SJSA1 (cell line): ENCODE results near the gene PRKAR2A. TPM values are rescaled to one million over a fixed set of nuclear protein-coding genes. Genes with fewer than 3 reads are reported as not detected.
"Not testable (repeated sequence)": the region's sequence is repeated elsewhere in the genome, so short reads cannot be mapped to it uniquely, and the experiment has no call there.

Experiments
- DNase-seq, 2 experiments: peaks; one replicate each; pipeline ENCODE4 v3.0.0-alpha.2; 2015 to 2020; ENCODE audit warnings: low spot score in 2 of 2, low read depth in 1 of 2
- H3K27ac ChIP-seq: fragments of 250-450 bp; sonication (Bioruptor Pico); 2 replicates; pipeline ENCODE4 v1.5.1; 2020; ENCODE audit warnings: mild to moderate bottlenecking, moderate library complexity
- H3K27me3 ChIP-seq: fragments of 250-450 bp; sonication (Bioruptor Pico); replicated peaks from 2 replicates; pipeline ENCODE4 v1.5.1; 2020; ENCODE audit warnings: mild to moderate bottlenecking, moderate library complexity
- H3K36me3 ChIP-seq: fragments of 250-450 bp; sonication (Bioruptor Pico); 2 replicates; pipeline ENCODE4 v1.5.1; 2020; ENCODE audit warnings: mild to moderate bottlenecking
- H3K4me1 ChIP-seq: fragments of 250-450 bp; sonication (Bioruptor Pico); replicated peaks from 2 replicates; pipeline ENCODE4 v1.6.1; 2021; ENCODE audit warnings: mild to moderate bottlenecking
- H3K4me3 ChIP-seq: fragments of 250-450 bp; sonication (Bioruptor Pico); 2 replicates; pipeline ENCODE4 v1.5.1; 2020; ENCODE audit warnings: mild to moderate bottlenecking
- H3K9me3 ChIP-seq: fragments of 250-450 bp; sonication (Bioruptor Pico); replicated peaks from 2 replicates; pipeline ENCODE4 v1.5.1; 2020; ENCODE audit warnings: mild to moderate bottlenecking
- total RNA-seq: library from RNA; depleted of rRNA; stranded (reverse); fragments of >200 nt; shearing (Covaris generic); gene quantifications from 2 replicates; pipeline ENCODE4 v1.2.3, GENCODE V29; 2014

Gene PRKAR2A
- total RNA-seq, 1 experiment from 2014 or later, result 26.9 TPM

DNA sequence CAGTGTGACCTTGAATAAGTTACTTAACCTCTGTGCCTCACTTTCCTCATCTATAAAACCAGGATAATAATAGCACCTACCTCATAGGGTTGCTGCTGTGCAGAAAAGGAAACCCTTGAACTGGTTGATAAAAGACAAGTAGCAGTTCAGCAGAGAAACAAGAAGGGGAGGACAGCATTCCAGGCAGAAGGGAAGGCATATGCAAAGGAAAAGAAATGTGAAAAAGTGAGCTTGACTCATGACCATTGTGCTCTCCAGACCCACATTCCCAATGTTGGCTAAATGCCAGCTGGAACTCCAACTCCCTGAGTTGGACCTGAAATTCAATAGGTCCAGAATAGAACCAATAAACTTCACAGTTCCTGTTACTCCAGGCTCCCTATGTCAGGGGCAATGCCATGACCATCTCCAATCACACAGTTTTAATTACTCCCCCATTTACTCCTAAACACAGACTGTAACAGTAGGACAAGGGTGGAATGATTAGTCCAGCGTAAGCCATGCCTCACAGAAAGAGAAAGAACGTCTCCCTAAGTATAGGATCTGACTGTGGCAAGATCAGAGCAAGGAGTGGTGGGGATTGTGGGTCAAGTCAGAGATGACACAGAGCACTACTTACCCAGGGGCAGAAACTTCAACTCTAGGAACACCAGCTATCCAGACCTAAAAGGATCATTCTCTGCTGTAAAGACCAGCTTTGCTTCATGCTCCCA, 26.9 kb downstream of the PRKAR2A start:
- Histone ChIP-seq H3K4me3 (no peak overlapping the region), H3K27ac (no peak overlapping the region), H3K4me1 (peaks cover 10% of the 10 kb centered on the region), H3K9me3 (no peaks in the 10 kb centered on the region), H3K27me3 (no peaks in the 10 kb centered on the region), H3K36me3 (no peaks in the 10 kb centered on the region)
- DNase-seq, result peak; percentile 28 to 55

DNA sequence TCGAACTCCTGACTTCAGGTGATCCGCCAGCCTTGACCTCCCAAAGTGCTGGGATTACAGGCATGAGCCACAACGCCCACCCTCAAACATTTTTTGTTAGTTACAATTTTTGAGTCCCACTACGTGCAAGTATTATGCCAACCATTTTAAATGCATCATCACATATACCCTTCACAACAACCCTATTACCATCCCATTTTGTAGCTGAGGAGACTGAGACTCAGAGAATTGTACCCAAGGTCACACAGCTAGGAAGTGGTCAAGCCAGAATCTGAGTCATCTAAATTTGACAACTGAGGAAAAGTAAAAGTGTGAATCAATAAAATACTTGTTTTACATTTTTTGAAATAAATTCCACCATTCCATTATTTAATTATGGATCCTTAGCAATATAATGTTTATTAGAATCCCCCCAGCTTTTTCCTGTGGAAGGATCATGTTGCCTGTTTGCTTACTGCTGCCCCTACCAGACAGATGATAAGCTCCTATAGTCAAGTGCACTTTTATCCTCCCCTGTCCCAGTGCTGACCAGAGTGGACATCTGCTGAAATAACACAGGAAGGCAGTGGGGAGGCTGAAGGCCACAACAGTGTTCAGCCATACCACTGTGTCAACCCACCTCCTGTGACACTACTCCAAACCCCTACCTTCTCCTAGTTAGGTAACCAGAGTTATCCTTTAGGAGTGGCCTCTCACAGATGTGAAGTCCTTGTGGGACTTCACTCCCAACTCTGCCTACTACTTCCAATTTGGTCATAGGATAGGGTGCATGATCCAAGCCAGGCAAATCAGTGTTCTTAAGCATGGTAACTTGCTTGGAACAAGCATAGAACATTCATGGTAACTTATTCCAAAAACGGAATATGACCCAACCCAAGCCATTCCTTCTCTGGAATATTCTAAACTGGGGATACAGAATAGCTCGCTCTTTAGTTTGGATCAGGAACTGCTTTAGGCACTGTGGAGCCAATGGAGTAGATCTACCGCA, 28.1 kb downstream of the PRKAR2A start:
- Histone ChIP-seq H3K36me3 (no peaks in the 10 kb centered on the region), H3K4me1 (peaks cover 10% of the 10 kb centered on the region), H3K27ac (no peak overlapping the region), H3K9me3 (no peaks in the 10 kb centered on the region), H3K27me3 (no peaks in the 10 kb centered on the region), H3K4me3 (no peak overlapping the region)
- DNase-seq, result no peak

DNA sequence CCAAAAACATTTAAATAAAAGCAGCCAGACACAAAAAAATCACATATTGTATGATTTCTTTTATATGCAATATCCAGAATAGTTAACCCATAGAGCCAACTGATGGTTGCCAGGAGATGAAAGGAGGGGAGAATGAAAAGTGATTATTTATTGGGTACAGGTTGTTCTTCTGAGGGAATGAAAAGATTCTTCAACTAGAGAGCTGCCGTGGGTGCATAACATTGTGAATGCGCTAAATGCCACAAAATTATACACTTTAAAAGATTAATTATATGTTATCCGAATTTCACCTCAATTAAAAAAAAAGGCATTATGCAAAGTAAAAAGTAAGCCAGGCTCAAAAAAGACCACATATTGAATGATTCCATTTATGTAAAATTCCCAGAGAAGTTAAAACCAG, 36.1 kb downstream of the PRKAR2A start:
- H3K36me3 ChIP-seq, result no peaks in the 10 kb centered on the region
- H3K9me3 ChIP-seq, result no peaks in the 10 kb centered on the region
- no peak overlapping the region for H3K27ac ChIP-seq
- no peaks in the 10 kb centered on the region for H3K4me1 ChIP-seq
- no peak for DNase-seq
- H3K27me3 ChIP-seq, result no peaks in the 10 kb centered on the region
- H3K4me3 ChIP-seq, result no peak overlapping the region

DNA sequence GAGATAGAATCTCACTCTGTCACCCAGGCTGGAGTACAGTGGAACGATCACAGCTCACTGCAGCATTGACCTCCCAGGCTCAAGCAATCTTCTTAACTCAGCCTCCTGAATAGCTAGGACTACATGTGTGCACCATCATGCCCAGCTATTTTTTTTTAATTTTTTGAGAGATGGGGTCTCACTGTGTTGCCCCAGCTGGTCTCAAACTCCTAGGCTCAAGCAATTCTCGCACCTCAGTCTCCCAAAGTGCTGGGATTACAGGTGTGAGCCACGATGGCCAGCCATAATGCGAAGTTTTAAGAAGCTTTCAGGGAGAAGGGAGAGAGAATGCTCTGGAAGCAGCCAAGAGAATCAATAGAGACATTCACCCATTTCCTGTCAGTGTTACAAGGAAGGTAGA, 42.7 kb downstream of the PRKAR2A start:
- DNase-seq, result no peak
- H3K4me1 ChIP-seq, result no peaks in the 10 kb centered on the region
- H3K27me3 ChIP-seq, result no peaks in the 10 kb centered on the region
- no peak overlapping the region for H3K4me3 ChIP-seq
- H3K36me3 ChIP-seq, result no peaks in the 10 kb centered on the region; the same call in 1 of the 2 replicates
- no peak overlapping the region for H3K27ac ChIP-seq
- no peaks in the 10 kb centered on the region for H3K9me3 ChIP-seq

DNA sequence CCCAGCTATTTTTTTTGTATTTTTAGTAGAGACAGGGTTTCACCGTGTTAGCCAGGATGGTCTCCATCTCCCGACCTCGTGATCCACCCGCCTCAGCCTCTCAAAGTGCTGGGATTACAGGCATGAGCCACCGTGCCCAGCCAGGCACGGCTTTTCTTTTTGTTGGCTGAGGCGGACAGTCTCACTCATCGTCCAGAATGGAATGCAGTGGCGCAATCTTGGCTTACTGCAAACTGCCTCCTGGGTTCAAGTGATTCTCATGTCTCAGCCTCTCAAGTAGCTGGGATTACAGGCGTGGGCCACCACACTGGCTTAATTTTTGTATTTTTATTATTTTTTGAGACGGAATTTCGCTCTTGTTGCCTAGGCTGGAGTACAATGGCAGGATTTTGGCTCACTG, 46.8 kb downstream of the PRKAR2A start:
- H3K4me3 ChIP-seq, H3K9me3 ChIP-seq, H3K27ac ChIP-seq: not testable (repeated sequence)

DNA sequence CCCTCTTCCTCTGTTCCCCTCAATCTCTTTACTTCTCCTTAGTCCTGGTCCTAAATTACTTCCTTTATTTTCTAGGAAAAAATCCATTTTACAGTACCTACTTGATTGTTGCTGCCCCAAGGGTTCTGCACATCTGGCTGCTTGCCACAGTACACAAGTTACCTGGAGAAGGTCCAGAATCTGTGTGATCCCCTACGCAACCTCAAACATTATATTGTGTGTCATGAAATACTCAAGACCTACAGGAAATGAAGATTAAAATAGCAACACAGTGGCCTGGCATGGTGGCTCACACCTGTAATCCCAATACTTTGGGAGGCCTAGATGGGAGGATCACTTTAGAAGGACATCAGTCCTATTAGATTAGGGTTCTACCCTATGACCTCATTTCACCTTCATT, 48.7 kb downstream of the PRKAR2A start:
- H3K27me3 ChIP-seq, result no peaks in the 10 kb centered on the region
- no peaks in the 10 kb centered on the region; the same call in 1 of the 2 replicates for H3K36me3 ChIP-seq
- no peaks in the 10 kb centered on the region for H3K9me3 ChIP-seq
- no peak for DNase-seq
- H3K4me1 ChIP-seq, result no peaks in the 10 kb centered on the region
- H3K4me3 ChIP-seq, result no peak overlapping the region
- H3K27ac ChIP-seq, result no peak overlapping the region

More for the DNA sequence above, 46.8 kb downstream of the PRKAR2A start:
- DNase-seq, H3K4me1 ChIP-seq, H3K27me3 ChIP-seq, H3K36me3 ChIP-seq: not testable (repeated sequence)

DNA sequence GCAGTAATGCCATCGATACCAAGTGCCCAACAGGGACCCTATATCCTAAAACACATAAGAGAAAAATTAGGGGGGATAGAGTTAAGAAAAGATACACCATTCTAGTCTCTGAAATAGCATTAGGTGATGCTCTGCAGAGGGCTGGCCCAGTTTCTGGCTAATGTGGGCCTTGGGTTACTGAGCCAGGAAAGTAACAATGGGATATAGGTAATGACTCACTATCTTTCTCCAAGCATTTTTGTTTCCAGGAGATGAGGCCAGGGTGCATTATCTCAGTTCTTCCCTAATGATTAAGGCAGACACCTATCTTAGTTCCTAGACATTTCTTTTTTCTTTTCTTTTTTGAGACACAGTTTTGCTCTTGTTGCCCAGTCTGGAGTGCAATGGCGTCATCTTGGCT, 50.0 kb downstream of the PRKAR2A start:
- Histone ChIP-seq H3K4me1 (no peaks in the 10 kb centered on the region), H3K27me3 (no peaks in the 10 kb centered on the region), H3K36me3 (no peaks in the 10 kb centered on the region), H3K4me3 (no peak overlapping the region), H3K27ac (no peak overlapping the region), H3K9me3 (no peaks in the 10 kb centered on the region)
- no peak for DNase-seq

DNA sequence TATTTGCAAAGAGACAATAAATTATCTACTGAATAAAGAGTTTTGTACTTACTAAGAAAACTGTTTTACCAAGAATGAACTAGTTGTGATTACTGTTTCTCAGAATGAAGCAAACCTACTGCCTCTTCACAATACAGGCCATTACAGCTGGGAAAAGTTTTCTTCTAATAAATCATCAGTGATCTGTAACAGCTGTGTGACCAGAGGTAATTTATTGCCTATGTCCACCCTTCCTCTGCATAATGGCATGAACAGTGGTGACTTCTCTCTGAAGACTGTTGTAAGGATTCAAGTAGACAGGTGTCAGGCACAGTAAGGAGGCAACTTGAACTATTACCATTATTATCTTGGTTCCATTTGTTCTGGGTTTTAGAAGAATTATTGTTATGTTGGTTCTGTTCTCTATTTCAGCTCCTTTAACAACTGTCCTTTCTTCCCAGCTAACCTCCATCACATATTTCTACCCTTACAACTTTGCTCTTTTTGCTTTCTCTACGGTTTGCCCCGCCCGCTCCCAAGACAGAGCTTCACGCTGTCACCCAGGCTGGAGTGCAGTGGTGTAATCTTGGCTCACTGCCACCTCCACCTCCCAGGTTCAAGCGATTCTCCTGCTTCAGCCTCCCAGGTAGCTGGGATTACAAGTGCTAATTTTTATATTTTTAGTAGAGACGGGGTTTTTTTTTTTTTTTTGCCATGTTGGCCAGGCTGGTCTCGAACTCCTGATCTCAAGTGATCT, 51.5 kb downstream of the PRKAR2A start:
- Histone ChIP-seq H3K36me3 (no peaks in the 10 kb centered on the region), H3K4me1 (no peaks in the 10 kb centered on the region), H3K9me3 (no peaks in the 10 kb centered on the region), H3K27me3 (no peaks in the 10 kb centered on the region), H3K4me3 (no peak overlapping the region), H3K27ac (no peak overlapping the region)
- DNase-seq, result no peak

DNA sequence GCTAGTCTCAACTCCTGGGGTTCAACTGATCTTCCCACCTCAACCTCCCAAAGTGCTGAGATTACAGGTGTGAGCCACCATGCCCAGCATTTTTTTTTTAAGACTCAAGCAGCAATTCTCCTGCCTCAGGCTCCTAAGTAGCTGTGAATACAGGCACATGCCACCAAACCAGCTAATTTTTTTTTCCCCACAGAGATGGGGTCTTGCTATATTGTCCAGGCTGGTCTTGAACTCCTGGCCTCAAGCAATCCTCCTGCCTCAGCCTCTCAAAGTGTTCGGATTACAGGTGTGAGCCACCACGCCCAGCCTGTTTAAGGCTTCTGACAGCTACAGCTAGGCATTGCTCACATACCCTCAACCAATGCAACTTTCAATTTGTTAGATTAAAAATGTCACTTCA, 54.2 kb downstream of the PRKAR2A start:
- not testable (repeated sequence) for DNase-seq, H3K27me3 ChIP-seq, H3K9me3 ChIP-seq, H3K4me3 ChIP-seq, H3K27ac ChIP-seq, H3K4me1 ChIP-seq, H3K36me3 ChIP-seq

DNA sequence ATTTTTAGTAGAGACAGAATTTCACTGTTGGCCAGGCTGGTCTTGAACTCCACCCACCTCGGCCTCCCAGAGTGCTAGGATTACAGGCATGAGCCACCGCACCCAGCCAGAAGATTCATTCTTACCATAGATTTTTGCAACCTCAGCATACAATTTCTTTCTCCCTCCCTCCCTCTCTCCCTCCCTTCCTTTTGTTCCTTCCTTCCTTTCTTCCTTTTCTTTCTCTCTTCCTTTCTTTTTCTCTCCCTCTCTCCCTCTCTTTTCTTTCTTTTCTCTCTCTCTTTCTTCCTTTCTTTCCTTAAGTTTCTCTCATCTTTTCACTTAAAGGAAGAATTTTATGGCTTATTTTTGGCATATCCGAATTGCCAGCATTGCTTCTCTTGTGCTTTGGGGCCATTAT, 58.0 kb downstream of the PRKAR2A start:
- H3K4me1 ChIP-seq, result no peaks in the 10 kb centered on the region
- no peak overlapping the region for H3K4me3 ChIP-seq
- no peak overlapping the region for H3K27ac ChIP-seq
- no peaks in the 10 kb centered on the region for H3K9me3 ChIP-seq
- no peak for DNase-seq
- 0 out of 2 replicates have a peak, but pooled peaks cover under 1% of the 10 kb centered on the region for H3K36me3 ChIP-seq
- no peaks in the 10 kb centered on the region for H3K27me3 ChIP-seq

DNA sequence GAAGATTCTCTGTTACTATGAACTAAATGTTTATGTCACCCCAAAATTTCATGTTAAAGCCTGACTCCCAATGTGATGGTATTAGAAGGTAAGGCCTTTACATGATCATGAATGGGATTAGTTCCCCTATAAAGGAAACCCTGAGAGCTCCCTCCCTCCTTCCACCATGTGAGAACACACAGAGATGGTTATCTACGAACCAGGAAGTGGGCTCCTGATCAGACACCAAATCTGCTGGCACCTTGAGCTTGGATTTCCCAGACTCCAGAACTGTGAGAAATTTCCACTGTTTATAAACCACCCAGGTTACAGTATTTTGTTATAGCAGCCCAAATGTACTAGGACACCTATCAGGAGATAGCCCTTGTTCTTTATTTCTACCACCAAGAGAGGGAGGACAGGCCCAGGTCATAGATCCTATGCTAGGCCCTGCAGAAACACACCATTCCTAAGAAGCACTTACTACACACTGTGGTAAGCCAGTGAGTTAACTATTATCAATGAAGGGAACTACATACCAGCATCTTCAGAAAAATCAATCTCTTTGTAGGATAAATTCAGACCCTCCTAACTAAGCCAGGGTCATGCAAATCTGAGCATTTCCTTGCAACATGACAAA, 59.0 kb downstream of the PRKAR2A start:
- H3K4me3 ChIP-seq, result no peak overlapping the region
- no peak for DNase-seq
- H3K4me1 ChIP-seq, result no peaks in the 10 kb centered on the region
- H3K27ac ChIP-seq, result no peak overlapping the region
- H3K27me3 ChIP-seq, result no peaks in the 10 kb centered on the region
- no peaks in the 10 kb centered on the region for H3K9me3 ChIP-seq
- 0 out of 2 replicates have a peak, but pooled peaks cover 6% of the 10 kb centered on the region for H3K36me3 ChIP-seq

DNA sequence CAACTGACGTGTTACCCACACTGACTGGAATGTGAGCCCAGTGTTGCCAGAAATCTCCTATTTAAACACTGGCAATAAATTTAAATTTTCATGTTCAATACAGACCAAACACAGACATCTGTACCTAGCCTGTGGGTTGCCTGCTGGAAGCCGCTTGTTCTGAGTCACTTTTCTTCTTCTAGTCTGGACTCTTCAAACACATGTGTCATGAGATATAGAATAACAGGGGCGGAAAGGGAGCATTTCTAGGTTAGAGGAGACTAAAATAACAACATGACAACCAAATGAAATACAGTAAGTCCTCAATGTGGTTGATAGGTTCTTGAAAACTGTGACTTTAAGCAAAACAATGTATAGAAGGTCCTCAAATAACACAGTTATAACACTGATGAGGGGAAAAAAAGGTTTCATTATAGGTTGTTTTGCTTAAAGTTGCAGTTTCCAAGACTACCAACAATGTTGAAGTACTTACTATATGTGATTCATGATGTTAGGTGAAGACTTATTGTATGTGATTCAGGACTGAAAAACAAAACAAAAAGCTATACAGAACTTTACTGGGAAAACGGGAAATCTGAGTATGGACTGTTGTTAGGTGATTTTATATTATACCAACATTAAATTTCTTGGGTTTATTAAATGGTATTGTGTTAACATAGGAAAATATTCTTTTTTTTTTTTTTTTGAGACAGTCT, 63.1 kb downstream of the PRKAR2A start:
- Histone ChIP-seq H3K4me3 (no peak overlapping the region), H3K4me1 (no peaks in the 10 kb centered on the region), H3K36me3 (peaks cover 11% of the 10 kb centered on the region; the same call in 1 of the 2 replicates), H3K27ac (no peak overlapping the region), H3K27me3 (no peaks in the 10 kb centered on the region), H3K9me3 (no peaks in the 10 kb centered on the region)
- DNase-seq, result no peak

DNA sequence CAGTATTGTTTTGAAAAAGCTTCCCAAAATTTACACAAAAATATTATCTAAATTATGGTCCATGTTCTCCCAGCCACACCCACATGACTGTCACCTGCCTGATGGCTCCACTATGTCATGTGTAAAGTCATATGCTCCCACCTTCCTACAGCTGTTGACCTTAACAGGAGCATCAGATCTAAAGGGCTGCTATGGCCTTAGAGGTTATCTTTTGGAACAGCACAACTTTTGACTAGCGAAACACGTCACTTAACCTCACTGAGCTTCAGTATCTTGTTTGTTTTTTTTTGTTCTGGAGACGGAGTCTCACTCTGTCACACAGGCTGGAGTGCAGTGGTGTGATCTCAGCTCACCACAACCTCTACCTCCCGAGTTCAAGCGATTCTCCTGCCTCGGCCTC, 64.4 kb downstream of the PRKAR2A start:
- peaks cover 11% of the 10 kb centered on the region; the same call in 1 of the 2 replicates for H3K36me3 ChIP-seq
- no peak overlapping the region for H3K4me3 ChIP-seq
- H3K27me3 ChIP-seq, result no peaks in the 10 kb centered on the region
- no peaks in the 10 kb centered on the region for H3K9me3 ChIP-seq
- no peak overlapping the region for H3K27ac ChIP-seq
- H3K4me1 ChIP-seq, result no peaks in the 10 kb centered on the region
- DNase-seq, result no peak
